Endothelial cell of umbilical vein (primary cell): ENCODE results near the gene JCAD.

Experiments used
- CTCF ChIP-seq, 2 donors: IDR thresholded peaks; 1 replicate in 1 of 2; 2 replicates in 1 of 2; pipeline ENCODE4 v1.5.1; 2011; ENCODE audit warnings: low read length in 2 of 2, mild to moderate bottlenecking in 2 of 2, moderate library complexity in 2 of 2, control low read depth in 1 of 2, inconsistent platforms in 1 of 2, low read depth in 1 of 2; ENCODE audit not compliant: insufficient read depth in 1 of 2; ENCODE audit errors: extremely low read depth in 1 of 2
- POLR2AphosphoS5 ChIP-seq: IDR thresholded peaks from 2 replicates; pipeline ENCODE4 v1.6.1; 2012; ENCODE audit warnings: low read depth, mild to moderate bottlenecking, control low read depth, low read length, moderate library complexity; ENCODE audit not compliant: insufficient read depth

DNA sequence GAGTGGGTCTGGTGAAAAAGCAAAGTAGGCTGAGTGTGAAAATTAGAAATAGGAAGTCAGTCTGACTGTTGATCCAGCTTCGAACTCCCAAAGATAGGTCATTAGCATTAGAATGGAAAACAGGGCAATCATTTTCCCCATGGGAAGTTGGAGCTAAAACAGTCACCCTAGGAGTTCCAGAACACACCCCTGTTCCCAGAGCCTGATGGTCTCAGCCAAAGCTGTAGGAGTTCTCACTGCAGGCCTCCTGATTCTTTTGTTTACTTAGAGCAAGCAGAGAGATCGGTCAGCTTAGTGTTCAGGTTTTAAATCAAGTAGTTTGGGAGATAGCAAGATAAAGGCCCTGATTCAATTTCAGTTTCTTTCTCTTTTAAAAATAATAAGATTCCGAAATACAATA lies 28.8 kb upstream of the JCAD start:
- TF ChIP-seq CTCF (IDR thresholded peaks at IDR 0.05; ENCODE audit: extremely low read depth in 1 of 2, insufficient read depth in 1 of 2, low read depth in 1 of 2, low read length in 2 of 2) (no peak), POLR2AphosphoS5 (no peak)
